GM19025 (cell line): Measurements from ENCODE around the gene GRM1.
"Not testable (repeated sequence)": the region's sequence is repeated elsewhere in the genome, so short reads cannot be mapped to it uniquely, and the experiment has no call there.

ENCODE experiments used
- ATAC-seq: cut with Tn5 transposase; IDR thresholded peaks from one replicate; pipeline ENCODE4 v1.9.1; 2021; ENCODE audit warnings: mild to moderate bottlenecking, low read depth, moderate library complexity; ENCODE audit not compliant: unreplicated experiment

Gene GRM1

GRCh38 chr6:146189131-146189530 lies 160.3 kb downstream of the GRM1 start:
- ATAC-seq: no peak

GRCh38 chr6:146190581-146190980 lies 161.7 kb downstream of the GRM1 start:
- no peak for ATAC-seq

DNA sequence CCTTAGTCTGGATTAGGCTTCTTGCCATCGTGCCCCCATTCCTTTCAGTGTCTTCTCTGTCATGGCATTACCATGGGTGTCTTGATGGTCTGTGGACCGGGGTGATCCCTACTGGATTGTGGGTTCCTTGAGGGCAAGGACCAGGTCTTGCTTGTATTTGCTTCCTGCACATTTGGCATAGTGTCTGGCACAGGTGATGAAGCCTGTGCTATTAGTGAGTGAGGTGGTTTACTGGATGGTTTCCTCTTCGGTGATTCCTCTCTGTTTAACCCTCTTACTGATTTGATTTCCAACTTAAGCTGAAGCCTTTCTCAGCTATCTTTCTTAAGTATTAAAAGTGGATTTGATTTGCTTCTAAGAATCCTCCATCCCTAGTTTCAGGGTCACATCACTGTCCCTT lies 162.3 kb downstream of the GRM1 start:
- no peak for ATAC-seq

DNA sequence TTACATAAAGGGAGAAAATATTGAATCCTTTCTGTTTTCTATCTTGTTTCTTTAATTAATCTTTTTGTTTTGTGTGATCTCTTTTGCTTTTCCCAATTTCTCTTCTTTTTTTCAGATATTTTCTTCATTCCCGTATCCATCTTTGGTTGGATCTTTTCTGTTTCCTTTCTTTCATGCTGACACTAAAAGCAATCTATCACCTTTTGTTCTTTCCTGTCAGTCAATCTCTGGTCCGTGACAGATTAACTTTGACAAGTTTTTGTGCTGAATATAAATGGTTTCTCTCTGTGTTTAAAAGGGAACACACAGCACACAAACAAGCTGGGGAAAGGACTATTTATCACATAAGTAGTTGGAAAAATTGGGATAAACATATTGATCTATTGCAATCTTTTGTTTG lies 162.8 kb downstream of the GRM1 start:
- ATAC-seq: no peak

DNA sequence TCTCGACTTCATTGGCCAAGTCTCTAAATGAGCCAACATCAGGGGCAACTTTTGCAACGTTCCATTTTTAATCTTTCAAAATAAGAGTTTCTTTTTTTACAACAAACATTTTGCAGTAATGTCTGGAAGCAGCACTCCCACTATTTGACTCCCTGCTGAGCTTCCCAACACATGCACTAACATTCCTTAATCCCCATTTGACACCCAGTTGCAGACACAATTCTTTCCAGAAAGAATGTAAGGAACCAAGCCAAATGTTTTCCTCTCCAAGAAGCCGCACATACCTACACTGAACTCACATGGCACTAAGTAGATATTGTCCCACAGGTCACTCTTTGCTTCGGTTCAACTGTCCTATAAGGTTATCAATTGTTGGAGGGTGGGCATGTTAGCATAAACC lies 165.6 kb downstream of the GRM1 start:
- no peak for ATAC-seq

DNA sequence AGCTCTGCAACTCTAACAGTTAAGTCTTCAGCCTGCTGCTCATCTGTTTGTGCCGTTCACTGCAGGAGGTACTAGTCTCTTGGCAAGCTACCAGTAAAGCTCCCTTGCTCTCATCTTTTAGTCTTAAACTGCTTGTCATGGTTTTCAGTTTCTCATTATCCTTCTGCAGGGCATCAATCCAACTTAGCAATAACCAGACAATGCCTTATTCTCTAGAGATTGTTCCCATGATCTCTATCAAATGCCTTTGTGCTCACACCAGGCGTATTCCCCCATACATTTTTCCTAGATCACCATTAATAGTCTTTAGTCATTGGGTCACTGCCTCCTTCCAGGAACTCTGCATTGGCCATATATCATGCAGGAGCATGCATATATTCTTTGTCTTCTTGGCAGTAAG lies 171.3 kb downstream of the GRM1 start:
- ATAC-seq: no peak

DNA sequence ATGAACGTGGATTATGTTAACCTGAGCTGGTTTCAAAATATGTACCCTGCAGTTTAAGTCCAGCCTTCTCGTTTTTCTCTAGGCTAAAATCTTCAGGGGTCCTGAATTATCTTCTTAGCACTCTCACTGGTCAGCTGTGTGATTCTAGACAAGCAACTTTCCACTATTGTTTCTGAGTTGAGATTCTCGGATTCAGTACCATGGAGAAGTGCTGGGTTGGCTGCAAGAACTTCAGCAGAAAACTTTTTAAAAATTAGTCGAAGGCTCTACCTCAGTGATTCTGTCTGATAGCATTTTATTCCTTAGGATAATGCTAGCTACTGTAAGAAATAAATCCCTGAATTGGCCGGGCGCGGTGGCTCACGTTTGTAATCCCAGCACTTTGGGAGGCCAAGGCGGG lies 173.7 kb downstream of the GRM1 start:
- no peak for ATAC-seq

DNA sequence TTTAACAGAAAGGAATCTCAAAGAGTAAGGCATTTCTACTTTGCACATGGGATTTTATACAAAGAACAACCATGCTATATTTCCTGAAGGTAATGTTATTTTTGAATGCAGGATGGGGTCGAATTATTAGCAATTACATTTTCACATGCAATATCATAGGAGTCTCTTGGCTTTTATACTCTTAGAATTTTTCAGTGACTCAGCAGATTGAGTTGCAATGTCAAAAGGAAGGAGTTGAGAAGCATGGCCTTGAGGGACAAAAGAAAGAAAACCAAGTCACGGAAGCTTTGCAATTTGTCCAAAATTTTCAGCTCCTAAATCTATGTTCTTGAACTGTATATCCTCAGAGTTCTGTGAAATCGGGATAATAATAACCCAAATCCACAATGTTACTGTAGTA lies 181.1 kb downstream of the GRM1 start:
- no peak for ATAC-seq

DNA sequence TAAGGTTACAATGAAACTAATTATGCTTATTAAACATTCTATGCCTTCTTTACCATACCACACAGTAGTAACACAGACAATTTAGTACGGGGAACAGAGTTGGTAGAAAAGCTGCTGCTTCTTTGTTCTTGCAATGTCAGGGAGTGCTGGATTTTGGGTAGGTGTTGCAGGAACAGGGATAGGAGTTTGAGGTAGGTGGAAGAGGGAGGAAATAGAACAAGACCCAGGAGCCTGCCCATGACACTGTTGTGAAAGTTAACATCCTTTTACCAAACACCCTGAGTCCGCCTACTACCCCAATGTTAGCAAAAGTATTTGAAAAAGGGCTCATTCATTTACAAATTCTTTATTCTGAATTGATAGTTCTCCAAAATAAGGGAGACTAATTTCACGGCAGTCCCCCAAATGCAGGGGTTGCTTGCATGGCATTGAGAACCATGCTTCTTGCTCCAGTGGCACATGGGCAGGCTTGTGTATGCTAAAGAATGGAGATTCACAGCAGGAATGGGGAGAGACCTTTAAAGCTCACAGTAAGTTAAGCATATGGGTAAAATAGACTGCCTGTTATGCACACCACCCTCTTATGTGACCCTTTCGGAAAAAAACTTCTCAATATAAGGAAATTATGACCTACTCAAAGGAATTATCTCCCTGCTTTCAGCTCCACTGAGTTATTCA lies 181.7 kb downstream of the GRM1 start:
- ATAC-seq: no peak

GRCh38 chr6:146211646-146212045 lies 182.8 kb downstream of the GRM1 start:
- no peak for ATAC-seq

GRCh38 chr6:146212781-146213180 lies 183.9 kb downstream of the GRM1 start:
- ATAC-seq: no peak

- ATAC-seq: no peak
Measured at GRCh38 chr6:146219101-146219500, 190.2 kb downstream of the GRM1 start.

- no peak for ATAC-seq
Measured at GRCh38 chr6:146224449-146224848, 195.6 kb downstream of the GRM1 start.

DNA sequence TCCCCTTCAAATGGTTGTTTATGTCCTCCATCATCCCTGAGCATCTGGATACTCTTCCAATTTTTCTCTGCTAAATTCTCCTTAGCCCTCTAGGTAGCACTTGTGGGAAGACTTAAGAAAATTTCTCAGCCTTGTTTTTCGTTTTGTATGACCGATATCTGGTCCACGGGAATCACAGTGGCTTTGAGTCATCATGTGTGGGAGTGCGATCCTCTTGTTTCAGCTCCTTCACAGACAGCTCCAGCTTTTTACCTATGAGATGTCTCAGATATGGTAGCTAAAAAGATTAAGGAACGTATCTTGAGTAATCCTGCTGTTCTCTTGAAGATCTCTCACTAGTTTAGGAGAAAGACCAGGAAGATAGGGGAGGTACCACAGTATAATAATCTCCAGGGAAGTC lies 196.1 kb downstream of the GRM1 start:
- ATAC-seq: no peak

DNA sequence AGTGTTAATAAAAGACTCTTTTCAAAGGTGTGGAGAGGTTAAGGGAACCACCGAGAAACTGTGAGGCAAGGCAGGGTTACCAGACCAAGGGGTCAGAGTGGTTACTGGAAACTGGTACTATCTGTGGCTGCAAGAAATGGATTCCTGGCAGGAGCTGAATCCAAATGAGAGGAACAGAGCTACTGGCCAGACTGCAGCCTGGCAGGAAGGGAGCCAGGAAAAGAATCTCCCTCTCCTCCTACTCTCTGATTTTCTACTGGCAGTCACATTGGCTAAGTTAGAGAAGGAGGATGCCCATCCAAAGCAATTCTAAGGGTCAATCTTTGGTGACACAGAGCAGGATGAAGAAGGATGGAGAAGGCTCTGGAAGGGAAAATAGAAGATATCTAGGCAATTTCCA lies 211.5 kb downstream of the GRM1 start:
- no peak for ATAC-seq

DNA sequence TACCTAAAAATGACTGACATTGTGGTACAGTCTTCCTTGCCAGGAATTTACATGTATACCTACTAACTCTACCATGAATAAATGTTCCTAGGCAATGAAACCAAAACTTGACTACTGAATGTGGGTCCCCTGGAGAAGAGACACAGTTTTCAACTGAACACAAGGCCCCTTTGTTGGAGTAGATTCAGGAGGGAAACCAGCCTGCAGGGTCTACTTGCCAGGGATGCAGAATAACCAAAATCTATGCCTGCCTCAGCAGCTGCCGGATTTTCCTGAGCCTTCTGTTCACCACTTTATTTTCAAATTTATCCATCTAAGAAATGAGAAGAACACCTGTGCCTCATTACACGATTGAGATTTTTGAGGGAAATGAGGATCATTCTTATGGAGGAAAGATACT lies 211.9 kb downstream of the GRM1 start:
- ATAC-seq: no peak

DNA sequence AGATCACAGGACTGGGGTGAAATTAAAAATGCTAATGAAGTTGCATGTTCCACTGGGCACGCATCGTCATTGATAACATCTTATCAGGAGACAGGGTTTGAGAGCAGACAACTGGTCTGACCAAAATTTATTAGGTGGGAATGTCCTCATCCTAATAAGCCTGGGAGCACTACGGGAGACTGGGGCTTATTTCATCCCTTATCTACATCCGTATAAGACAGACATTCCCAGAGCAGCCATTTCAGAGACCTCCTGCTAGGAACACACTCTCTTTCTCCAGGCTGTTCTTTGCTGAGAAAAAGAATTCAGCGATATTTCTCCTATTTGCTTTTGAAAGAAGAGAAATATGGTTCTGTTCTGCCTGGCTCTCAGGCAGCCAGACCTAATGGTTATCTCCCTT lies 214.8 kb downstream of the GRM1 start:
- ATAC-seq: not testable (repeated sequence)

DNA sequence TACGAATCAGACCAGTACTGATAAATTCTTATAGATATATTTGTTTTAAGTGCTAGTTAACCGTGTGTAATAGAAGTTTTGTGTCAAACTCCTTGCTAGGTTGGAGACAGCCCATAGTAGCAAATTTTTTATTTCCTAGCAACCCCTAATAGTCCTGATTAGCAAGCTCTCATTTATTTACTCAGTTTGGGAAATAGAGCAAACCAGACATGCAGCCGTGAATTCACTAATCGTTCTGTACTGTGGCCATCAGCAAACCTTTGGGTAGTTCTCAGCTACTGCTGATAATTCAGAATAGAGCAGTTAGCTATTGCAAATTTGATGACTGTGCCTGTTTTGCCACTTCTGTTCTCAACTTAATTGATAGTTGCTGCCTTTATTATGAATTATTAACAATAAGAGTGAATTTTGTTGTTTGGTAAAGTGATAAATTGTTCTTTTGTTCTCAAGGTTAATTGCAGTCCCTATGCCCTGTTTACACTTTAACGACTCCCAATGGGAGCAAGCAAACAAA lies 215.8 kb downstream of the GRM1 start:
- no peak for ATAC-seq

DNA sequence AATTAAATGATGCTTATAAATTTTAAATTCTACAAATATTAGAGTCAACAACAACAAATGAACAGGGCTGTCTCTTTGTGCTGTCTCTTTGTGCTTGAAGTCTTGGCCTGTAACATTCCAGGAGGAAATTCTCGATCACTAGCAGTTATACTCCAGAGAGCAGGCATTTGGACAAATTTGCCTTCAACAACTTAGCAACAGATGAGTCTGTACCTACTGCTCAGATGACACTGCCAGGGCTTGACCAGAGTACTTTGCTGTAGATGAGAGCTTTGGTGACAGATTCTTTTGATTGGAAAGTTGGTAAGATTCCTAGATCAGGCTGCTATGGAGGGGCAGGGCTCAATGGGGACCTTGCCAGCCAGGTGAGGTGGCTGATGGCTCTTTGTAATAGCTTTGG lies 217.2 kb downstream of the GRM1 start:
- ATAC-seq: no peak

GRCh38 chr6:146253691-146254090 lies 224.8 kb downstream of the GRM1 start:
- ATAC-seq: no peak

GRCh38 chr6:146258206-146258605 lies 229.3 kb downstream of the GRM1 start:
- ATAC-seq: no peak

GRCh38 chr6:146260886-146261285 lies 232.0 kb downstream of the GRM1 start:
- ATAC-seq: no peak

GRCh38 chr6:146265056-146265455 lies 236.2 kb downstream of the GRM1 start:
- ATAC-seq: no peak
